HEK293 (cell line): ENCODE results near the gene PPIL4.

Experiments used
- BCL11B ChIP-seq: fragments of 450-650 bp; formaldehyde crosslinking; IDR thresholded peaks from 2 replicates; pipeline ENCODE4 v1.5.1; 2016; ENCODE audit warnings: low read depth, missing biosample characterization, missing genetic modification characterization
- FEZF1 ChIP-seq: fragments of 450-650 bp; formaldehyde crosslinking; IDR thresholded peaks from 2 replicates; pipeline ENCODE4 v1.5.1; 2016; ENCODE audit warnings: missing biosample characterization, missing genetic modification characterization
- GLI2 ChIP-seq: fragments of 450-650 bp; formaldehyde crosslinking; IDR thresholded peaks from 2 replicates; pipeline ENCODE4; 2017; ENCODE audit warnings: missing biosample characterization, missing genetic modification characterization, low read depth, borderline replicate concordance
- KLF16 ChIP-seq: fragments of 450-650 bp; formaldehyde crosslinking; IDR thresholded peaks from 2 replicates; pipeline ENCODE4 v1.5.1; 2017; ENCODE audit warnings: missing biosample characterization, missing genetic modification characterization
- KLF7 ChIP-seq: fragments of 450-650 bp; formaldehyde crosslinking; IDR thresholded peaks from 2 replicates; pipeline ENCODE4 v1.5.1; 2016; ENCODE audit warnings: missing biosample characterization, missing genetic modification characterization, borderline replicate concordance
- SALL2 ChIP-seq: fragments of 450-650 bp; formaldehyde crosslinking; IDR thresholded peaks from 2 replicates; pipeline ENCODE4 v1.5.0; 2017; ENCODE audit warnings: missing biosample characterization, mild to moderate bottlenecking, missing genetic modification characterization, borderline replicate concordance
- ZNF155 ChIP-seq: fragments of 450-650 bp; formaldehyde crosslinking; IDR thresholded peaks from 2 replicates; pipeline ENCODE4 v1.5.1; 2016; ENCODE audit warnings: missing biosample characterization, missing genetic modification characterization
- ZNF16 ChIP-seq: fragments of 450-650 bp; formaldehyde crosslinking; IDR thresholded peaks from 2 replicates; pipeline ENCODE4 v1.5.1; 2016; ENCODE audit warnings: low read depth, missing biosample characterization, missing genetic modification characterization
- ZNF214 ChIP-seq: fragments of 450-650 bp; formaldehyde crosslinking; IDR thresholded peaks from 2 replicates; pipeline ENCODE4 v1.5.1; 2017; ENCODE audit warnings: missing biosample characterization, mild to moderate bottlenecking, missing genetic modification characterization, borderline replicate concordance
- ZNF335 ChIP-seq: fragments of 450-650 bp; formaldehyde crosslinking; conservative IDR thresholded peaks from 2 replicates; pipeline ENCODE4 v1.5.1; 2016; ENCODE audit warnings: missing biosample characterization, missing genetic modification characterization
- ZNF404 ChIP-seq: fragments of 450-650 bp; formaldehyde crosslinking; IDR thresholded peaks from 2 replicates; pipeline ENCODE4 v1.5.1; 2017; ENCODE audit warnings: missing biosample characterization, missing genetic modification characterization
- ZNF473 ChIP-seq: fragments of 450-650 bp; formaldehyde crosslinking; IDR thresholded peaks from 2 replicates; pipeline ENCODE4 v1.5.1; 2017; ENCODE audit warnings: missing biosample characterization, missing genetic modification characterization
- ZNF558 ChIP-seq: fragments of 450-650 bp; formaldehyde crosslinking; IDR thresholded peaks from 2 replicates; pipeline ENCODE4 v1.5.1; 2016; ENCODE audit warnings: missing biosample characterization, missing genetic modification characterization
- ZNF610 ChIP-seq: fragments of 450-650 bp; formaldehyde crosslinking; IDR thresholded peaks from 2 replicates; pipeline ENCODE4 v1.5.1; 2016; ENCODE audit warnings: missing biosample characterization, missing genetic modification characterization, borderline replicate concordance
- ZNF654 ChIP-seq: fragments of 450-650 bp; formaldehyde crosslinking; IDR thresholded peaks from 2 replicates; pipeline ENCODE4 v1.5.1; 2016; ENCODE audit warnings: low read depth, missing biosample characterization, missing genetic modification characterization
- ZNF664 ChIP-seq: fragments of 450-650 bp; formaldehyde crosslinking; IDR thresholded peaks from 2 replicates; pipeline ENCODE4 v1.5.1; 2016; ENCODE audit warnings: missing biosample characterization, missing genetic modification characterization
- ZNF747 ChIP-seq: fragments of 450-650 bp; formaldehyde crosslinking; IDR thresholded peaks from 2 replicates; pipeline ENCODE4 v1.5.1; 2016; ENCODE audit warnings: missing biosample characterization, missing genetic modification characterization
- ZNF777 ChIP-seq: fragments of 450-650 bp; formaldehyde crosslinking; IDR thresholded peaks from 2 replicates; pipeline ENCODE4 v1.5.1; 2017; ENCODE audit warnings: missing biosample characterization, missing genetic modification characterization, borderline replicate concordance
- ZNF830 ChIP-seq: fragments of 450-650 bp; IDR thresholded peaks from 2 replicates; pipeline ENCODE4 v1.5.0; 2018; ENCODE audit warnings: missing biosample characterization, missing genetic modification characterization, low read depth, mild to moderate bottlenecking, moderate library complexity
- ZSCAN30 ChIP-seq: fragments of 450-650 bp; IDR thresholded peaks from 2 replicates; pipeline ENCODE4 v1.5.1; 2018; ENCODE audit warnings: missing biosample characterization, mild to moderate bottlenecking, missing genetic modification characterization, moderate library complexity
- TF ChIP-seq, protein P1 (sequence below): fragments of 450-650 bp; formaldehyde crosslinking; IDR thresholded peaks from 2 replicates; pipeline ENCODE4 v1.5.1; 2016; ENCODE audit warnings: missing biosample characterization, missing genetic modification characterization, low read depth
- TF ChIP-seq, protein P2 (sequence below): fragments of 450-650 bp; formaldehyde crosslinking; conservative IDR thresholded peaks from 2 replicates; pipeline ENCODE4 v1.5.1; 2016; ENCODE audit warnings: low read depth, missing biosample characterization, missing genetic modification characterization
- TF ChIP-seq, protein P3 (sequence below): IDR thresholded peaks from 2 replicates; pipeline ENCODE4 v1.6.1; 2011; ENCODE audit warnings: mild to moderate bottlenecking, low read depth, low read length, borderline replicate concordance
- TF ChIP-seq, protein P4 (sequence below): fragments of 450-650 bp; formaldehyde crosslinking; IDR thresholded peaks from 2 replicates; pipeline ENCODE4 v1.5.1; 2016; ENCODE audit warnings: missing biosample characterization, missing genetic modification characterization
- TF ChIP-seq, protein P5 (sequence below): fragments of 450-650 bp; formaldehyde crosslinking; IDR thresholded peaks from 2 replicates; pipeline ENCODE4 v1.5.1; 2016; ENCODE audit warnings: missing biosample characterization, missing genetic modification characterization
- TF ChIP-seq, protein P6 (sequence below): fragments of 450-650 bp; formaldehyde crosslinking; IDR thresholded peaks from 2 replicates; pipeline ENCODE4 v1.5.1; 2016; ENCODE audit warnings: missing biosample characterization, missing genetic modification characterization
- TF ChIP-seq, protein P7 (sequence below): fragments of 450-650 bp; IDR thresholded peaks from 2 replicates; pipeline ENCODE4 v1.5.1; 2018; ENCODE audit warnings: missing biosample characterization, mild to moderate bottlenecking, missing genetic modification characterization

Gene PPIL4

DNA sequence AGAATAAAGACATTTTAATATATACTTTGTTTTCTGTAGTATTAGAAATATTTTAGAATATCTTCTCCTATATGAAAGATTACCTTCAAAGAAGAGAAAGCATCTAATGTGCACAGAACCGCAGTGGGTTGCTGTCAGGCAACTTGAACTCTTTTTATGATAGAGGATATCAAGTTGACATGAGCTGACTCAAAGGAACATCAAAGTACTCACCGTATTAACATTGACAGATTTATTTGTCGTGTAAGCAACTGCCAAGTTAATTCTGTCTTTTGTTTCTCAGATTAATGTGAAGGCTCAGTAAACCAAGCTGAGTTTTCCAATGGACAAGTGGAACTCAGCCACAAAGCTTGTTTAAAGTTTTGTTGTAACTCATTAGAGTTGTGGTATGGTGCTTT lies 18.1 kb upstream of the PPIL4 start (continued):
- TF ChIP-seq, protein P1, sequence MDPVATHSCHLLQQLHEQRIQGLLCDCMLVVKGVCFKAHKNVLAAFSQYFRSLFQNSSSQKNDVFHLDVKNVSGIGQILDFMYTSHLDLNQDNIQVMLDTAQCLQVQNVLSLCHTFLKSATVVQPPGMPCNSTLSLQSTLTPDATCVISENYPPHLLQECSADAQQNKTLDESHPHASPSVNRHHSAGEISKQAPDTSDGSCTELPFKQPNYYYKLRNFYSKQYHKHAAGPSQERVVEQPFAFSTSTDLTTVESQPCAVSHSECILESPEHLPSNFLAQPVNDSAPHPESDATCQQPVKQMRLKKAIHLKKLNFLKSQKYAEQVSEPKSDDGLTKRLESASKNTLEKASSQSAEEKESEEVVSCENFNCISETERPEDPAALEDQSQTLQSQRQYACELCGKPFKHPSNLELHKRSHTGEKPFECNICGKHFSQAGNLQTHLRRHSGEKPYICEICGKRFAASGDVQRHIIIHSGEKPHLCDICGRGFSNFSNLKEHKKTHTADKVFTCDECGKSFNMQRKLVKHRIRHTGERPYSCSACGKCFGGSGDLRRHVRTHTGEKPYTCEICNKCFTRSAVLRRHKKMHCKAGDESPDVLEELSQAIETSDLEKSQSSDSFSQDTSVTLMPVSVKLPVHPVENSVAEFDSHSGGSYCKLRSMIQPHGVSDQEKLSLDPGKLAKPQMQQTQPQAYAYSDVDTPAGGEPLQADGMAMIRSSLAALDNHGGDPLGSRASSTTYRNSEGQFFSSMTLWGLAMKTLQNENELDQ: no peak
- TF ChIP-seq ZNF16 (tag by site-specific recombination): no peak
- no peak for TF ChIP-seq ZNF155 (tag by site-specific recombination)
- TF ChIP-seq ZNF777: no peak
- TF ChIP-seq ZNF747: no peak
- TF ChIP-seq GLI2 (tag by site-specific recombination): 0 out of 2 replicates have a peak, but pooled peaks have one; percentile 33
- TF ChIP-seq, protein P2, sequence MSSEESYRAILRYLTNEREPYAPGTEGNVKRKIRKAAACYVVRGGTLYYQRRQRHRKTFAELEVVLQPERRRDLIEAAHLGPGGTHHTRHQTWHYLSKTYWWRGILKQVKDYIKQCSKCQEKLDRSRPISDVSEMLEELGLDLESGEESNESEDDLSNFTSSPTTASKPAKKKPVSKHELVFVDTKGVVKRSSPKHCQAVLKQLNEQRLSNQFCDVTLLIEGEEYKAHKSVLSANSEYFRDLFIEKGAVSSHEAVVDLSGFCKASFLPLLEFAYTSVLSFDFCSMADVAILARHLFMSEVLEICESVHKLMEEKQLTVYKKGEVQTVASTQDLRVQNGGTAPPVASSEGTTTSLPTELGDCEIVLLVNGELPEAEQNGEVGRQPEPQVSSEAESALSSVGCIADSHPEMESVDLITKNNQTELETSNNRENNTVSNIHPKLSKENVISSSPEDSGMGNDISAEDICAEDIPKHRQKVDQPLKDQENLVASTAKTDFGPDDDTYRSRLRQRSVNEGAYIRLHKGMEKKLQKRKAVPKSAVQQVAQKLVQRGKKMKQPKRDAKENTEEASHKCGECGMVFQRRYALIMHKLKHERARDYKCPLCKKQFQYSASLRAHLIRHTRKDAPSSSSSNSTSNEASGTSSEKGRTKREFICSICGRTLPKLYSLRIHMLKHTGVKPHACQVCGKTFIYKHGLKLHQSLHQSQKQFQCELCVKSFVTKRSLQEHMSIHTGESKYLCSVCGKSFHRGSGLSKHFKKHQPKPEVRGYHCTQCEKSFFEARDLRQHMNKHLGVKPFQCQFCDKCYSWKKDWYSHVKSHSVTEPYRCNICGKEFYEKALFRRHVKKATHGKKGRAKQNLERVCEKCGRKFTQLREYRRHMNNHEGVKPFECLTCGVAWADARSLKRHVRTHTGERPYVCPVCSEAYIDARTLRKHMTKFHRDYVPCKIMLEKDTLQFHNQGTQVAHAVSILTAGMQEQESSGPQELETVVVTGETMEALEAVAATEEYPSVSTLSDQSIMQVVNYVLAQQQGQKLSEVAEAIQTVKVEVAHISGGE (tag by site-specific recombination): no peak
- no peak for TF ChIP-seq ZNF335 (tag by site-specific recombination)
- TF ChIP-seq FEZF1 (tag by site-specific recombination): peak; percentile 83
- TF ChIP-seq SALL2: no peak
- TF ChIP-seq ZNF404 (tag by site-specific recombination): no peak
- no peak for TF ChIP-seq BCL11B
- TF ChIP-seq ZNF473: no peak
- no peak for TF ChIP-seq ZNF558 (tag by site-specific recombination)
- TF ChIP-seq, protein P3, sequence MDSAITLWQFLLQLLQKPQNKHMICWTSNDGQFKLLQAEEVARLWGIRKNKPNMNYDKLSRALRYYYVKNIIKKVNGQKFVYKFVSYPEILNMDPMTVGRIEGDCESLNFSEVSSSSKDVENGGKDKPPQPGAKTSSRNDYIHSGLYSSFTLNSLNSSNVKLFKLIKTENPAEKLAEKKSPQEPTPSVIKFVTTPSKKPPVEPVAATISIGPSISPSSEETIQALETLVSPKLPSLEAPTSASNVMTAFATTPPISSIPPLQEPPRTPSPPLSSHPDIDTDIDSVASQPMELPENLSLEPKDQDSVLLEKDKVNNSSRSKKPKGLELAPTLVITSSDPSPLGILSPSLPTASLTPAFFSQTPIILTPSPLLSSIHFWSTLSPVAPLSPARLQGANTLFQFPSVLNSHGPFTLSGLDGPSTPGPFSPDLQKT: no peak
- no peak for TF ChIP-seq ZNF664 (tag by site-specific recombination)
- TF ChIP-seq ZNF830 (tag by site-specific recombination): no peak
- no peak for TF ChIP-seq ZSCAN30 (tag by site-specific recombination)
- TF ChIP-seq, protein P4, sequence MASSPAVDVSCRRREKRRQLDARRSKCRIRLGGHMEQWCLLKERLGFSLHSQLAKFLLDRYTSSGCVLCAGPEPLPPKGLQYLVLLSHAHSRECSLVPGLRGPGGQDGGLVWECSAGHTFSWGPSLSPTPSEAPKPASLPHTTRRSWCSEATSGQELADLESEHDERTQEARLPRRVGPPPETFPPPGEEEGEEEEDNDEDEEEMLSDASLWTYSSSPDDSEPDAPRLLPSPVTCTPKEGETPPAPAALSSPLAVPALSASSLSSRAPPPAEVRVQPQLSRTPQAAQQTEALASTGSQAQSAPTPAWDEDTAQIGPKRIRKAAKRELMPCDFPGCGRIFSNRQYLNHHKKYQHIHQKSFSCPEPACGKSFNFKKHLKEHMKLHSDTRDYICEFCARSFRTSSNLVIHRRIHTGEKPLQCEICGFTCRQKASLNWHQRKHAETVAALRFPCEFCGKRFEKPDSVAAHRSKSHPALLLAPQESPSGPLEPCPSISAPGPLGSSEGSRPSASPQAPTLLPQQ: no peak
- no peak for TF ChIP-seq KLF7 (tag by site-specific recombination)
- TF ChIP-seq, protein P5, sequence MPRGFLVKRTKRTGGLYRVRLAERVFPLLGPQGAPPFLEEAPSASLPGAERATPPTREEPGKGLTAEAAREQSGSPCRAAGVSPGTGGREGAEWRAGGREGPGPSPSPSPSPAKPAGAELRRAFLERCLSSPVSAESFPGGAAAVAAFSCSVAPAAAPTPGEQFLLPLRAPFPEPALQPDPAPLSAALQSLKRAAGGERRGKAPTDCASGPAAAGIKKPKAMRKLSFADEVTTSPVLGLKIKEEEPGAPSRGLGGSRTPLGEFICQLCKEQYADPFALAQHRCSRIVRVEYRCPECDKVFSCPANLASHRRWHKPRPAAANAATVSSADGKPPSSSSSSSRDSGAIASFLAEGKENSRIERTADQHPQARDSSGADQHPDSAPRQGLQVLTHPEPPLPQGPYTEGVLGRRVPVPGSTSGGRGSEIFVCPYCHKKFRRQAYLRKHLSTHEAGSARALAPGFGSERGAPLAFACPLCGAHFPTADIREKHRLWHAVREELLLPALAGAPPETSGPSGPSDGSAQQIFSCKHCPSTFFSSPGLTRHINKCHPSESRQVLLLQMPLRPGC (tag by site-specific recombination): 0 out of 2 replicates have a peak, but pooled peaks have one; percentile 26
- TF ChIP-seq, protein P6, sequence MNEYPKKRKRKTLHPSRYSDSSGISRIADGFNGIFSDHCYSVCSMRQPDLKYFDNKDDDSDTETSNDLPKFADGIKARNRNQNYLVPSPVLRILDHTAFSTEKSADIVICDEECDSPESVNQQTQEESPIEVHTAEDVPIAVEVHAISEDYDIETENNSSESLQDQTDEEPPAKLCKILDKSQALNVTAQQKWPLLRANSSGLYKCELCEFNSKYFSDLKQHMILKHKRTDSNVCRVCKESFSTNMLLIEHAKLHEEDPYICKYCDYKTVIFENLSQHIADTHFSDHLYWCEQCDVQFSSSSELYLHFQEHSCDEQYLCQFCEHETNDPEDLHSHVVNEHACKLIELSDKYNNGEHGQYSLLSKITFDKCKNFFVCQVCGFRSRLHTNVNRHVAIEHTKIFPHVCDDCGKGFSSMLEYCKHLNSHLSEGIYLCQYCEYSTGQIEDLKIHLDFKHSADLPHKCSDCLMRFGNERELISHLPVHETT (tag by site-specific recombination): peak; percentile 62; the same call in 1 of the 2 replicates
- TF ChIP-seq ZNF214 (tag by site-specific recombination): no peak
- TF ChIP-seq ZNF610 (tag by site-specific recombination): no peak
- TF ChIP-seq, protein P7, sequence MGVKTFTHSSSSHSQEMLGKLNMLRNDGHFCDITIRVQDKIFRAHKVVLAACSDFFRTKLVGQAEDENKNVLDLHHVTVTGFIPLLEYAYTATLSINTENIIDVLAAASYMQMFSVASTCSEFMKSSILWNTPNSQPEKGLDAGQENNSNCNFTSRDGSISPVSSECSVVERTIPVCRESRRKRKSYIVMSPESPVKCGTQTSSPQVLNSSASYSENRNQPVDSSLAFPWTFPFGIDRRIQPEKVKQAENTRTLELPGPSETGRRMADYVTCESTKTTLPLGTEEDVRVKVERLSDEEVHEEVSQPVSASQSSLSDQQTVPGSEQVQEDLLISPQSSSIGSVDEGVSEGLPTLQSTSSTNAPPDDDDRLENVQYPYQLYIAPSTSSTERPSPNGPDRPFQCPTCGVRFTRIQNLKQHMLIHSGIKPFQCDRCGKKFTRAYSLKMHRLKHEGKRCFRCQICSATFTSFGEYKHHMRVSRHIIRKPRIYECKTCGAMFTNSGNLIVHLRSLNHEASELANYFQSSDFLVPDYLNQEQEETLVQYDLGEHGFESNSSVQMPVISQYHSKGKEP (tag by site-specific recombination): 0 out of 2 replicates have a peak, but pooled peaks have one; percentile 33
- no peak for TF ChIP-seq KLF16 (tag by site-specific recombination)
- TF ChIP-seq ZNF654: no peak
